Measurements from ENCODE around the gene MOB2.

Gene MOB2

DNA sequence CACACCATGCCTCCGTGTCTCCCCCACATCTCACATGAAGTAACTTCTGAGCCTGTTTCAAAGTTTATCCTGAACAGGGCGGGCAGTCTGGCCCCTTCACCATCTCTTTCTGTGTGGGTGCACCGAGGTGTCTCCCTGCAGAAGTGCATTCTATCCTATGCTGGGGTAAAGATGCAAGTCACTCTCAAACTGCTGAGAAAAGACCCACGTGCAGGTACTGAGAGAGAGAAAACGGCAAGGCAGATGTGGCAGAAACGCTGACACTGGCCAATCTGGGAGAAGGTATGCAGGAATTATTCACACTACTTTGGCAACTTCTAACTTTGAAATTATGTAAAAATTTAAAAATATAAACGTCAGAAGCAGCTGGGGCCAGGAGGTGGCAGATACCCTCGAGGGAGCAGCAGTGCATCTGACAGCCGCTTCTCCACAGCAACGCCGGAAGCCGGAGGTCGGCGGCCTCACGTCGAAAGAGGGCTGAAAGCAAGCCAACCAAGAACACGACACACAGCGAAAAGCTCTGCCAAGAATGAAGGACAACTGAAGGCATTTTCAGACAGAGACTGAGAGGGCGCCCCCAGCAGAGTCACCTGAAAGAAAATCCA is 34.2 kb upstream of the MOB2 start:
- peaks cover 4% of the 10 kb centered on the region for H3K36me3 Mint-ChIP-seq (ENCODE audit: low read depth)
- H3K4me3 Mint-ChIP-seq, result no peak overlapping the region
- peaks cover 8% of the 10 kb centered on the region for H3K27me3 Mint-ChIP-seq (ENCODE audit: low read depth)
- peaks cover 10% of the 10 kb centered on the region for H3K4me1 Mint-ChIP-seq
- TF ChIP-seq, protein P1, sequence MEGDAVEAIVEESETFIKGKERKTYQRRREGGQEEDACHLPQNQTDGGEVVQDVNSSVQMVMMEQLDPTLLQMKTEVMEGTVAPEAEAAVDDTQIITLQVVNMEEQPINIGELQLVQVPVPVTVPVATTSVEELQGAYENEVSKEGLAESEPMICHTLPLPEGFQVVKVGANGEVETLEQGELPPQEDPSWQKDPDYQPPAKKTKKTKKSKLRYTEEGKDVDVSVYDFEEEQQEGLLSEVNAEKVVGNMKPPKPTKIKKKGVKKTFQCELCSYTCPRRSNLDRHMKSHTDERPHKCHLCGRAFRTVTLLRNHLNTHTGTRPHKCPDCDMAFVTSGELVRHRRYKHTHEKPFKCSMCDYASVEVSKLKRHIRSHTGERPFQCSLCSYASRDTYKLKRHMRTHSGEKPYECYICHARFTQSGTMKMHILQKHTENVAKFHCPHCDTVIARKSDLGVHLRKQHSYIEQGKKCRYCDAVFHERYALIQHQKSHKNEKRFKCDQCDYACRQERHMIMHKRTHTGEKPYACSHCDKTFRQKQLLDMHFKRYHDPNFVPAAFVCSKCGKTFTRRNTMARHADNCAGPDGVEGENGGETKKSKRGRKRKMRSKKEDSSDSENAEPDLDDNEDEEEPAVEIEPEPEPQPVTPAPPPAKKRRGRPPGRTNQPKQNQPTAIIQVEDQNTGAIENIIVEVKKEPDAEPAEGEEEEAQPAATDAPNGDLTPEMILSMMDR (IDR thresholded peaks at IDR 0.05; ENCODE audit: unreplicated experiment in 3 of 3), result no peak
- H3K9me3 Mint-ChIP-seq, result no peaks in the 10 kb centered on the region
- peak overlapping the region in 1 of 3 experiments; percentile 68 for H3K27ac Mint-ChIP-seq

- Mint-ChIP-seq H3K9me3 (no peaks in the 10 kb centered on the region), H3K27me3 (ENCODE audit: low read depth) (peaks cover 8% of the 10 kb centered on the region), H3K4me1 (peaks cover 10% of the 10 kb centered on the region), H3K36me3 (ENCODE audit: low read depth) (peaks cover 4% of the 10 kb centered on the region), H3K27ac (no peak overlapping the region), H3K4me3 (no peak overlapping the region)
- TF ChIP-seq, protein P1 (IDR thresholded peaks at IDR 0.05; ENCODE audit: unreplicated experiment in 3 of 3), result no peak
Measured at GRCh38 chr11:1520209-1520662, 33.7 kb upstream of the MOB2 start.

DNA sequence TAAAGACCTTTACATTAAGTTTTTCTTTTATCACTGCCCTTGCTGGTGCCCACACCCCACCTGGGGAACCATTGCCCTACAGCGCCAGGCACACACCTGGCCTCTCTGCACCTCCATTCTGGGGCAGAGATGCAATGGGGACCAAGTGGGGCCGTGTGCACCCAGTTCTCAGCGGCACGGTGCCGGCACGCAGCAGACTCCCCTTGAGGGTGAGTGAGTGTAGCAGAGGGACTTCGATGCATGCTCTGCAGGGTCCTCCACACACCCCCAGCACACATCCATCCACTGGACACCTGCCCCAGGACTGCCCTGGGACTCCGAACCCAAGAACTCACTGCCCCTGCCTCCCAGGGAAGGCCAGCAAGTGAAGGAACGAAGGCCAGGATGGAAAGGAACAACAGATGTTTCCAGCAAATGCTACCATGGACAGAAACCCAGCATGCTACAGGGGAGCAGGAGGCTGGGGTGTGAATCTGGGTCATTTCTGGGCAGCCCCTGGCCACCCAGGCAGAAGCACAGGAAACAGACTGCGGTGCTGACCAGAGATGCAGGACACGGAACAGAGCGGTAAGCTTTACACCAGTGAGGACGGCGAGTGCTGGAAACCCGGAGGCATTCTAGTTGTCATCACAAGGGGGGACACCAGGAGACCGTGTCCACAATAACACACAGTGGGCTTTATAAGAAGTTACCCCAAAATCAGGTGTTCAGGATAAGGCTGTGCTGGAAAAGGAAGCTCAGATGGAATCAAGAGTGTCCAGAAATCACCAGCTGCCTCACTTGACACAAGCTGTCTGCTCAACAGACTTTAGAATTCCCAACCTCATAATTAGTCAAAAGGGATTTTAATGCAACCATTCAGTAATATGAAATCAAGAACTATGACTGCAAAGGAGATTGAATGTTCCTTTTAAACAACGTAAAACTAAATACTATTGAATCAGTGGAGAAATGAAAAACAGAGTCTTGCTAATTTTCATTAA is 32.7 kb upstream of the MOB2 start:
- TF ChIP-seq, protein P1 (IDR thresholded peaks at IDR 0.05; ENCODE audit: unreplicated experiment in 3 of 3), result no peak
- Mint-ChIP-seq H3K9me3 (no peaks in the 10 kb centered on the region), H3K36me3 (ENCODE audit: low read depth) (peaks cover 4% of the 10 kb centered on the region), H3K27me3 (ENCODE audit: low read depth) (peaks cover 8% of the 10 kb centered on the region), H3K4me3 (no peak overlapping the region), H3K27ac (no peak overlapping the region), H3K4me1 (peaks cover 15% of the 10 kb centered on the region)

DNA sequence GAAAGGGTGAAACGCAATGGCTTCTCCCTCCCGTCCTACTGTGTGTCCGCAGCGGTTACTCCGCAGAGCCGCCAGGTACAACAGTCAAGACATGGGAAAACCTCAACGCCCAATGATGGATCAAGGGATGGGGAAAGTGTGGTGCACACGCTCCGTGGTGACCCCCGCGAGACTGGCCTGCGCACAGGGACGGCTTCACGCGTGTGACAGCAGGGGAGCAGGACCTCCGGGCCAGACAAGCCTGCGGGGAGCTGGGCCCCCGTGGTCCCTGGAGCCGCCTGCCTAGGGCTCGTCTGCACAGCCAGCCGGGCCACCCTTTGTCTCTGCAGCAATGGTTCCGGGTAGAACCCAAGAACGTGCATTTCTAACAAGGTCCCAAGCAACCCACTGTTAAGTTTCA is 31.7 kb upstream of the MOB2 start:
- Mint-ChIP-seq H3K4me3 (no peak overlapping the region), H3K4me1 (peaks cover 25% of the 10 kb centered on the region), H3K27me3 (ENCODE audit: low read depth) (peaks cover 8% of the 10 kb centered on the region), H3K36me3 (ENCODE audit: low read depth) (peaks cover 4% of the 10 kb centered on the region), H3K27ac (no peak overlapping the region), H3K9me3 (no peaks in the 10 kb centered on the region)
- TF ChIP-seq, protein P1 (IDR thresholded peaks at IDR 0.05; ENCODE audit: unreplicated experiment in 3 of 3), result no peak

DNA sequence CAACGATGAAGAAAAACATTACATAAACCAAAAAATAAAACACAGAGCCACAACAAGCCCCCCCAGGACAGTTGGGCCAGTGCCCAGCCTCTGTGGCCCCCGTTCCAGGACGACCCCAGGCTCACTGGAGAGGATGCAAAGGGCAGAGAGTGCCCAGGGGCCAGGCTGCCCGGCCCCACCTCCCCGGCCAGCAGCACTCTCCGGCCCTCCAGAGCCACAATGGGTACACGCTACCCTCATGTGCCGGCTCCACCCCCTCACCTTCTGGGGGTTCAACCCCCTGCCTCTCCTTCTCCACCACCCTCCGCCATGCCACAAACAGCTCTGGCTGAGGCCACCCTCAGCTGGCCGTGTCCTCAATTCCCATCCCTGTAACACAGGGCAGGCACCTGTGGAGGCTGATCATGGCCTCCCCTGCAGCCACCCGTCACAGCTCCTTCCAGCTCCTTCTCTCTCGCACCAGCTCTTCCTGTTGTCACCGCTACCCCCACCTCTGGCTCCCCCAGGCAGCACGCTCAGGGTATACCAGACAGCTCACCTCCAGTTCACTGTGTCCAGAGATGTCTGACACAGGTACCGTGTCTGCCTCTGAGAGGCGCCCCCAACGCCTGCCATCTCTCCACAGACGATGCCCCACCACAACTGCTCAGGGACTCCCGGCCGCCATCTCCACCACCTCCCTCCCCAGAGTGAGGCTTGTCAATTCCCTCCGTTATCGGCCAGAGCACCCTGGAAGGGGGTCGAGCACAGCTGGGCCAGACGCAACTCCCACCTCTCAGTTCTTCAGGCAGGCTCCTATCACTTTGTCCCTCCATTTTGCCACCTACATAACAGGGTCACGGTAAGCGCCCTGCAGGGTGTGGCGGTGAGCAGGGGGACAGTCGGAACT is 30.8 kb upstream of the MOB2 start:
- peaks cover 27% of the 10 kb centered on the region for H3K4me1 Mint-ChIP-seq
- H3K27ac Mint-ChIP-seq, result no peak overlapping the region
- TF ChIP-seq, protein P1 (IDR thresholded peaks at IDR 0.05; ENCODE audit: unreplicated experiment in 3 of 3), result no peak
- peaks cover 4% of the 10 kb centered on the region for H3K36me3 Mint-ChIP-seq (ENCODE audit: low read depth)
- H3K27me3 Mint-ChIP-seq (ENCODE audit: low read depth), result peaks cover 8% of the 10 kb centered on the region
- no peaks in the 10 kb centered on the region for H3K9me3 Mint-ChIP-seq
- H3K4me3 Mint-ChIP-seq, result no peak overlapping the region
